Cardiac septum (tissue), 1 donor: ENCODE results near the gene XPO6. TPM values are rescaled to one million over a fixed set of nuclear protein-coding genes. Genes with fewer than 3 reads are reported as not detected.

Experiments
- DNase-seq: peaks from one replicate; pipeline ENCODE4 v3.0.0-alpha.2; 2020; ENCODE audit warnings: low spot score
- intact Hi-C: fragments of 100-400 bp; cut with DNase I; formaldehyde crosslinking; loops from one replicate; pipeline ENCODE4 v1.14.0; 2022
- total RNA-seq: library from RNA; stranded (reverse); fragmentation: NEBNext Ultra II Directional; extraction: Animal tissue kit (Norgen Biotek cat#: 25700); gene quantifications from one replicate; pipeline ENCODE4 v1.2.1, GENCODE V29; 2021
- donor health status: DM: no; HTN: no; CAD: no.

Gene XPO6
- total RNA-seq, 1 donor from 2014 or later, result 43.9 TPM

DNA sequence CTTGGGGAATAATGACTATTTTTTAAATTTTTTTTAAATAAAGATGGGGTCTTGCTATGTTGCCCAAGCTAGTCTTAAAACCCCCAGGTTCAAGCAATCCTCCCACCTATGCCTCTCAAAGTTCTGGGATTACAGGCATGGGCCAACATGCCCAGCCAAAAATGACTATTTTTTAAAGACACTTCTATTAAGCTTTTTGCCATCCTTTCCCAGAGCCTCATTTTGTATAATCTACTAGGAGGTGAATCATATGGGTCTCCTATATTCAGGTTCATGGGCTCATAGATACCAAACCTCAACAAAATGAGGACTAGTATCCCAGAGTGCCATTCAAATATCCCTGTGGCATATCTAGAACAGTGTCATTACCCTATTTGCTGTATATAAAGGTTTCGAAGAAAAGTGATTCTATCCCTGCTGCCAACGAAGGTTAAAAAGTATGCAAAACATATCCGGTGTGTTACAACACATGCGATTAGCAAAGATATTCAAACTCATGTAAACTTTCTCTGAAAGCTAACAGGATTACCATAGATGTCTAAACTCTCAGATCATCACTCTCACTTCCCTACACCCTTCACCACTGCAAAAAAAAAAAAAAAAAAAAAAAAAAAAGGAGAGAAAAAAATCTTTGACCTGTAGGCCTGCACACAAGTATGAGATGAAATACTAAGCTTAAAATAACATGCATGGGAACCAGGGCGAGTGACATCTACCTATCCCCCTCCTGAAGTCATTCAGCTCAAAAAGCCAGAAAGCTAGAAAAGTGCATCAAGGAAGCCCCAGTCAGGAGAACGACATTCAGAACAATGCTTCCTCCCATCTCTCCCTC is 23.5 kb downstream of the XPO6 start:
- no peak for DNase-seq
- intact Hi-C loops, result no loop called here

DNA sequence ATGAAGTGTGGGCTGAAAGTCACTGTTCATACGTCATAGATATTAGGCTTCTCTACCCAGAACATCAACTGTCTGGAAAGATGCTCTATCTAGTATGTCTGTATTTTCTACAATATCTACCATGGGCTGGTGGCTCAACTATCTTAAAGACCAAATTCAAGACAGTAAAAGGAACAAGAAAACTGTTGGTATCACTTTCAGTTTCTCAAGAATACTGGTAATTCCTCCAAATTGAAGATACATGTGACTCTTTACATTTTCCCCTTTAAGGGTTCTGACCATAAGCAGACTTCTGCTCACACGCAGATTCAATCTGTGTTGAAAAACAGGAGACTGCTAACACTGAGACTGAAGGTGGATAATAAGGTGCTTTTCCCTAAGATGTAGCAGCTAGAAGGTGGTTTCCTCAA is 24.2 kb downstream of the XPO6 start:
- intact Hi-C loops, result no loop called here
- no peak for DNase-seq

DNA sequence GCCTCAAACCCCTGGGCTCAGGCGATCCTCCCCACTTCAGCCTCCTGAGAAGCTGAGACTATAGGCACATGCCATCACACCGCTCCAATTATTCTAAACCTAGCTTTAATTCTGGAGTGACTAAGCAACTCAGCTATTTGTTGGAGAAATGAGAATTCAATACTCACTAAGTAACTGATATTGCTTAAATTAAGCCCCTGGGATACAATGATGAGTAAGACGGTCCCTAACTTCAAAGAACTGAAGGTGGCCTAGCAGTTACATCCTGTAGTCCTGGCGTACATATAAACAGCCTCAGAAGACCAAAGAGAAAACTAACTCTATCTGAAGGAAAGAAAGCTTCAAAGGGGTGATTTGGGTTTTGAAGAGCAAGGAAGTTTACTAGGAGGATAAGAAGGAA is 25.0 kb downstream of the XPO6 start:
- intact Hi-C loops, result no loop called here
- DNase-seq, result no peak

DNA sequence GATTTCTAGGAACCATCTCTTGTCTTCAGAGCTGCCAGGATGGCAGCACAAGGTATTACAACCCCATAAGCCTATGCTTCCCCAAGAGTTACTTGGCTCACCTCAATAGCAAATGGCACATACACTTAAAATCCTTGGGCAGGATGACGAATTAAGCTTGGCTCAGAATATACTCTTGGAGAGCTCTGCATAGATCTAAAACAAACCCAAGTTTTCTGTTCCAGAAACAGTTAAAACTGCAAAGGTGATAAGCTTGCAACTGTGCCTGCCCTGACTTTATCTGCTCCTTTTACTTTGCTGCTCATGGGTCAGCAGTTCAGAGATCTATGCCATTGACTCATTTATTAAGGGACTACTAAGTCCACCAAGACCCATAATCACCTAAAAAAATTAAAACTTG is 26.1 kb downstream of the XPO6 start:
- DNase-seq, result no peak
- intact Hi-C loops, result no loop called here

DNA sequence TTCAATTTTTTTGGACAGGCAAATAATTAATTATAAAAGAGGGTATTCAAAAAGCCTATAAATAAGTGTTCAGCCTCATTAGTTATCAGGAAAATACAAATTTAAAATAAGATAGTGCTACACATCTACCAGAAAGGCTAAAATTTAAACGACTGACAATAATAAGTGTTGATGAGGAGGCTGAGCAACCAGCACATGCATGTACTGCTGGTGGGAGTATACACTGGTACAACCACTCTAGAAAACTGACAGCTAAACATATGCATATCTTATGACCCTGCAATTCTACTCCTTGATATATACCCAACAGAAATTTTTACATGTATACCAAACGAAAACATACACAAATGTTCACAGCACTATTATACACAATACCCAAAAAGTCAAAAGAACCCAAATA is 27.1 kb downstream of the XPO6 start:
- no peak for DNase-seq
- intact Hi-C loops, result no loop called here

DNA sequence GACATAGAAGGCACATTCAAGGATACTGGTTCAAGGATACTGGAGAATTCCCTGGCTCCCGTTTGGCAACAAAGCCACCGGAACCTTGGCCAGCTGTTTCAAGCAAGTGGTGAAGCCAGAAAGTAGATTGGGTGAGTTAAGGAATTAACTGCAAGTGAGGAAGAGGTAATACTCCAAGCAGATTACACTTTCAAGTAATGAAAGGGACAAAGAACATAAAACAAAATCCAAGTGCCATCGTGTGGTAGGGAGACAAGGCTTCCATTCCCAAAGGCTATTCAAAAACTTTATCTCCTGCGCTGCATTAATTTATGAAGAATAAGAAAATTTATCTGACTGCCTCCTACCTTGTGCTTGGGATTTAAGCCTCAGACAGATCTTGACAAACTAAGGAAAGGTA is 27.8 kb downstream of the XPO6 start:
- intact Hi-C loops, result no loop called here

DNA sequence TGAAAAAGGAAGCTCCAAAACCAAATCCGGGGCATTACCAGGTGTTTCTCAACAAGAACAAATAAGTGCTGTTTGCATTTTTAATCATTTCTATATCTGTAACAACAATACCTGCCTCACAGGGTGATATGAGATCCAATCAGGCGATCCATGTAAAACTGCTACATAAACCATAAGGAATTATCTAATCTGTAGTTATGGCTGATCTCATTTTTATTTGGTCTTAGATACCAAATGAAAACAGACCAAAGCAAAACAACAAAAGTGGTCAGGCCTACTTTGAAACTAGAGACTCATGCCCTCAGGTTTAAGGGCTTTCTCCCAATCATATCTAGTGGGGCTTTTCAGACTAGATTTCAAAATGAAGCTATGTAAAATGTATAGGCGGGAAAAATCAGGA is 28.3 kb downstream of the XPO6 start:
- intact Hi-C loops, result no loop called here
- no peak for DNase-seq

More for the DNA sequence above, 27.8 kb downstream of the XPO6 start:
- DNase-seq, result no peak

DNA sequence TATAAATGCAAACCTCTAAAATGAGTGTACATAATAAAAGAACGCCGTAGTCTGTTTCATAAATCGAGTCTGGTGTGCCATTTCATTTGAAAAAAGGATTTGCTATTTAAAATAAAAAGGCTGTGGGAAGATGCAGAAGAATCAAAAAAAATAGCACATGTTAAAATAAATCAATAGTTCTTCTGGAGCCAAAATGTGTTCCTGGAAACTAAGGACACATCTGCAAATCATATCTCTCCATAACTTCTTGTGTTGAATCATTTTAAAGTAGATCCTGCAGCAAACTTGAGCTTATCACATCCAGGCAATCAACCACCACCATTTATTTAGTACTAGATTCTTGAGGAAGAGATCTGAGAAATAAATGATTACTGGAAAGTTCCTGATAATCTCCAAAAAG is 29.0 kb downstream of the XPO6 start:
- no peak for DNase-seq
- intact Hi-C loops, result no loop called here

DNA sequence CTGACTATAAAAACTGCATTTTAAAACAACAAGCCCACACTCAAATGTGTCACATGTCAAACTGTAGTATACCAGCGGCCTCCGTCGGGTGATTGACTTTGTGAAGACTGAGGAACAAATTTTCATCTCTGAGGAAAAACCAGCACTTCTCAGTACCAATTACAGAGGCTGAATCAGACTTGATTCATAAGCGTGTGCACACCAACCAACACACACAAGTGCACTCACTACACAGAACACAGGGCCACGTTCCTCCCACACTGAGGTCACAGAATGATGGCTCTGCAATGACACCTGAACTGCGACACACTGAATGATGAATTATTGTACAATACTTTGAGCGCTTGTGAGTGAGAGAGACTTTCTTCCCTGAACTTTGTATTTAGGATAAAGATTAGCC is 29.6 kb downstream of the XPO6 start:
- intact Hi-C loops, result no loop called here
- no peak for DNase-seq

DNA sequence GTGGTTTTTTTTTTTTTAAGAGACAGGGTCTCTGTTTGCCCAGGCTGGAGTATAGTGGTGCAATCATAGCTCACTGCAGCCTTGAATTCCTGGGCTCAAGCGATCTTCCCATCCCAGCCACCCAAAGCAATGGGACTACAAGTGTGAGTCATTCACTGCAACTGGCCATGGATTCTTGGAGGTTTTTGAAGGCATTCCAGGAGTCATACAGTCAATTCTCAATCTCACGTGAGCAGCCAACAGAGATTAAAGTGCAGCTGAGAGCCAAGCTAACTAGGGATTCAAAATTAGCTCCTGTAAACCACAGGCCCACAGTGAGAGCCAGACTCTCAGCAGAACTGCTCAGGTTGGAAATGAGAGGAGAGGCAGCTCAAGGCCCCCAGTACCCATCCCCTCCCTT is 30.2 kb downstream of the XPO6 start:
- DNase-seq, result no peak
- intact Hi-C loops, result loop anchor here (1.0 kb wide), 1 partner anchor 30 kb away; the partner anchor contains the start of gene XPO6

DNA sequence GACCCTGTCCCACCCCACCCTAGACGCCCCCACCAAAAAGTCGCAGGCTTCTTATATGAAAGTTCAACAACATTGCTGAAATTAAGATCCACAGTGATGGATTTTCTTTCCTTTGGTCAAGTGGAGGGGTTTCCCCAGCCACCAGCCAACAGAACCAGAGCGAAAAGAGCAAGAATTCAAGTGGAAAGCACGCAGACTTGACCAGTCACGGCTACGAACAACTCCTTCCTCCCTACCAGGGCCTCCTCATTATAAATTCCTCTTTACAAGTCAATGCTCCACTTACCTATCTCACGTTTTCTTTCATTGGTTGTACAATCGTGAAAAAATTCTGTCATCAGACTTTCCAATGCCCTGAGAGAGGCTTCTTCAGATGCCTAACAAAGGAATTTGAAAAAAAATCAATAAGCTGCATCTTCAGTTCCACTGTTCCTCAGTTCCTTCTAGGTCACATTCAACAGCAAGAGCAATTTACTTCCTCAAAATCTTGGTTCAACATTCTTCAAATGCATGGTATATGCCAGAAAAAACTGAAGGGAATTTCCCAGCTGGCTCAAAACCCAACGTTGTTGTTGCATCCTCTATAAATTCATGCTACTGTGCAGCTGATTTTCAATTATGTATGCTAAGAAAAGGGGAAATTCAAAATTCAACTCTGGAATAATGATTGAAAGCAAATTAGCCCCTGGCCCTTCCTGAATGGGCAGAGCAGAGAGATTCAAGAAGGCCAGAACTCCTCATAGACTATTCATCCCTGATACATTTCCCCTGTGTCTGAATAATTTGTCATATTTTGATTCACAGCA is 30.9 kb downstream of the XPO6 start:
- intact Hi-C loops, result loop anchor here (1.0 kb wide), 1 partner anchor 30 kb away; the partner anchor contains the start of gene XPO6
- no peak for DNase-seq

DNA sequence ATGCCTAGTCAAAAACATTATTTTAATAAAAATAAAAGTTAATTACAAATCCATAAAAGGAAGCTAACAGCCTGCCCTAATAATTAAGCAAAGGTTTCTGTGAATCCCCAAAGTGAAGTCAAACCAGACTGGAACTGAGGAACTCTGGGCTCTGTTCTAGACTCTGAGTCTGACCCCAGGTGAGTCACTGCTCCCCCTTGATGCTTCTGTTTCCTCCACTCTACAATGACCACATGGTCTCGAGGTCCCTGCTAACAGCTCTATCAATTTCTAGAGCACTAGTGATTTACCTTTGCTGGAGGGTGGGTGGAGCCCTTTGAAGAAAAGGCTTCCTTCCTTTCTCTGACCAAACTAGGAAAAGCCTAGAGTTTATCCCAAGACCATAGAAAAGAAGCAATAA is 32.4 kb downstream of the XPO6 start:
- intact Hi-C loops, result no loop called here
- no peak for DNase-seq

DNA sequence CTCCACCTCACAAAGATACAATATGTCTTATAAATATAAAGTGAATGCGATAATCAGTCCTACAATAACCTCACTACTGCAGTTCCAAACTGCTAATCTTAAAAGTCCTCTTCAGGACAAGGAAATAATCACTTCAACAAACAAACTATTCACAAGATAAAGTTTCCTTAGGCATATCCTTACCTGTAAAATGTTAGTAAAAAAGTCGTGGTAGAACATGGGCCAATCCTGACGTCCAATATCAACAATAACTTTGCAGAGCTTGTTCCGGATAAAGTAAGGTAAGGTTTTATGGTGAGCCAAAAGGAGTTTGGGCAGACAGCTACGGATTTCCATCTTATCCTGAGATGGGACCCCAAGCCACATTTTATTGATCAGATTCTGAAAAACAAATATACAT is 36.0 kb downstream of the XPO6 start:
- intact Hi-C loops, result no loop called here
- no peak for DNase-seq

DNA sequence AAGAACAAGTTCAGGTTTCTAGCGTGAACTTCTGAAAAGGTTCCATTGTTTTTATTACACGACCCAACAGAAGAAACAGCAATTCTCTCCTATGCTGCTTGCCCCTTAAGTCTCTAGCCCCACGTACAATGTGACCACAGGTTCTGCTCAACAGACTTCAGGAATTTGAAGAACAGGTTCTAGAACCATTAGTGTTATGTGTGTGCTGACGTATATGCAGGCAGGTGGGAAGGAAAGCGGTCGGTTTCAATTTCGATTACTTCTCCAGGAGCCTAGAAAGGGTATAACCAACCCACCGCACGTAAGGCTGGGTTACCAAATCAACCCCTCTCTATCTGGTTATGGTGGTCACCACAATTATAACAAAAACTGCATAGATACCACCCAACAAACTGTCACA is 39.4 kb downstream of the XPO6 start:
- intact Hi-C loops, result no loop called here
- DNase-seq, result no peak

DNA sequence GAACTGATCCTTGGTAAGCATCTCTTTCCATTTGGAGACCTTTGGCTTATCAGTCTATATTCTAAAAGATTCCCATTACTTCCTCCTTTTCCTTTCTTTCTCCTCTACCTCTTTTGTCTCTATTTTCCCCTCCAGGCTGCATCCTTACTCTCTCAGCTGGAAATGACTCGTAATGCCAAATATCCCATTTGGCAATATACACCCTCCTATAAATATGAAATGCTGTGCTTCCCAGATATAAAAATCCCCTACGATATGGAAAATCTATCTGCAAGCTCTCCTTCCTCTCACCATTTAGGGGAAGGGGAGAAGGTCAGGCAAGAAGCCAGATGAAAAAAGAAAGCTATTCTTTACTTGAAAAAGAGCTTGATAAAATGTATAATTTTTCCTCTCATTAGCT is 39.9 kb downstream of the XPO6 start:
- no peak for DNase-seq
- intact Hi-C loops, result no loop called here

DNA sequence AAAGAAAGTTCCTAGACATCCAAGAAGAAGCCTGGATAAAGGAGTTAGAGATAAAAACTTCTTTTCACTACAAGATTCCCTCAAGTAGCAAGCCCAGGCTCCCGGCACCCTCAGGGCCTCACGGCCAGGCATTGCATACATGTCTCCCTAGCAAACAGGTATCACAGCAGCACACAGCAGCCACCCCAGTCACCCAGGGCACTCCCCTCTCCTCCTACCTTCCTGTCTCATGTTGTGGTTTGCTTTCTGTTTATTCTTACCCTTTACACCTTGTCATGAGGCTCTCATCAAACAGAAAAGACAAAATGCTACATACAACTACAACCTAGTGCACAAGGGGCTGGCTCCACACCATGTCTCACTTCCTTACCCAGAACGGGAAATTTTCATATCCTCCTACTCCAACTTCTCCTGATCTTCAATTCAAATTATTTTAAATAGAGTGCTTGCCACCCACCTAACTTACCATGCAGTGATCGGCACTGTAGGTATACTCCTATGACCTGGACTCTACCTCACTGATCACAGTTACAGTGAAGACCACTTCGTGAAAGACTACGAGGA is 42.7 kb downstream of the XPO6 start:
- intact Hi-C loops, result no loop called here
- no peak for DNase-seq

DNA sequence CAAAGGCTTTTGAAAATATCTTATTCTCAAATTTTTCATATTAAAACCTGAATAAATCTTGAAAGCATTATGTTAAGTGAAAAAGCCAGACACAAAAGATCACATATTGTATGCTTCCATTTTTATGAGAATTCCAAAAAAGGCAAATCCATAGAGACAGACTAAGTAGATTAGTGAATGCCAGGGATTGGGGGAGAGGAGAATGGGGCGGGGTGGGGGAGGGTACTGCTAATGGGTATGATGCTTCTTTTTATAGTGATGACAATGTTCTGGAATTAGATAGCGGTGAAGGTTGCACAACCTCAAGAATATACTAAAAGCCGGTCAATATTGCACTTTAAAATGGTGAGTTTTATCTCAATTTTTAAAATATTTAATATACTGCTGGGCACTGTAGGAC is 44.0 kb downstream of the XPO6 start:
- intact Hi-C loops, result no loop called here
- no peak for DNase-seq

DNA sequence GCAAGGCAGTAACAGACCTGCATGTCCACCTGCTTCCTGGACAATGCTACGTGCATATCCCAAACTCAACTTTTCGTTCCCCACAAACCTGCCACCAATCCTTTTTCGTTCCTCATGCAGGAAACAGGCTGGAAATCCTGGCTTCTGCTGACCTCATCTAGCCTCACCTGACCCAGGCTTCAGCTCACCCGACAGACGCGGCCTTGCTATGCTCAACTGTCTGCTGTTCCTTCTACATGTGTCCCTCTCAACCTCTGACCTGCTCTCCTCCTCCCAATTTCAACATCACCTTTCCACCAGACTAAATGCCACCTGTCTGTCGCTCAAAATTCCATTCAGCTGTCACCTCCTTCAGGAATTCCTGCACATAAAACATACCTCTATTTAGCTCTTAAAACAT is 44.5 kb downstream of the XPO6 start:
- DNase-seq, result no peak

DNA sequence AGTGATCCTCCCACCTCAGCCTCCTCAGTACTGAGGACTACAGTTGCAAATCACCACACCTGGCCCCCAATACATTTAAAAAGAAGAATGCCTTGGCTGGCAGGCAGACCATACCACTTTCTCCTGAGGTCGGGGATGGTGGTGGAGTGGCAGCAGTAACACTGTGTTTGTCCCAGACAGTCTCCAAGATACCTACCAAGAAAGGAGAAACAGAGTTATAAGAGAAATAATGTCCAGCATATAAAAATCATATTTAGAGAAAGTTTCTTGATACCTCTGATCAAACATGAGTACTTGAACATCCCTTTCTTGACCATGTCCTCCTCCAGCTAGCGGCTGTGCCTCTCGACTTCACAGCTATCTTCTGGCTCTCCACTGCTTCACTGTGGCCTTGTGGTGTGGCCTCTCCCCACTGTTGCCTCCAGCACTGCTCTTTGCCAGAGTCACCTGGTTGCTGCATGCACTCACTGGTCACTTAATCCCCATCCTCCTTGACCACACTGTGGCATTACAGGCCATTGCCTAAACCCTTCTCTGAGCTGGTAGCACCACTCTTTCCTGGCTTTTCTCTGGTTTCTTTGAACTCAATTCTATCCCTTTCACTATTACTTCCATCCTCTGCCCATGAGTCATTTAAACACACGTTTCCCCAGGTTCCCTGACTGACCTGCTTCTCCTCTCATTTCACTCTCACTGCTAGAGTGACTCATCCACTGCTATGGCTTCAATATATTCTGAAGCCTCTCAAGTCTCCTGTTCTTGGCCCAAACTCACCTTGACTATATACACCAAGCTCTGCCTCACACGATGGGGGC is 45.2 kb downstream of the XPO6 start:
- DNase-seq, result no peak
- intact Hi-C loops, result no loop called here

More for the DNA sequence above, 44.5 kb downstream of the XPO6 start:
- intact Hi-C loops, result no loop called here

DNA sequence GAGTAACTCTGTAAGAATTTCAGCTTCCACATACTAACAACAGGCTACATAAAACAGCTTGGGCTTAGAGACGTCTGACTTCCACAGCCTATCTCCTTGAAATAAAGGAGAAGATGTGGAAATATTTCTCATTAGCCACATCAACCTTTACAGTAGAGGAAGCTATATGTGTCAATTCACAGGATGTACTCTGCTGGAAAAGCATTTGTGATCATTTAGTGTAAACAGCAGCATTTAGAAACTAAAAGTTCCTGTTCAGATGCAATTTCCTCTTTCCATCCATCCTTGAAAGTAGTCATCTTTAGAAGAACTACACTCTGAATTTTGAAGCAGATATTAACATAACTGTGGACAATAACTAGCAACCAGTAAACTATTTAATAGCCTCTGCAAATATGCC is 46.2 kb downstream of the XPO6 start:
- no peak for DNase-seq
- intact Hi-C loops, result no loop called here
